Upper lobe of right lung (tissue), 1 donor: ENCODE results near the gene FMNL1. TPM values are rescaled to one million over a fixed set of nuclear protein-coding genes. Genes with fewer than 3 reads are reported as not detected.
"Not testable (repeated sequence)": the region's sequence is repeated elsewhere in the genome, so short reads cannot be mapped to it uniquely, and the experiment has no call there.

ENCODE experiments used
- ATAC-seq: fragments of 200-7000 bp; cut with Tn5 transposase; one replicate; pipeline ENCODE4 v1.9.1; 2020; ENCODE audit warnings: mild to moderate bottlenecking, moderate library complexity
- DNase-seq: peaks from one replicate; pipeline ENCODE4 v3.0.0-alpha.2; 2020
- H3K27ac ChIP-seq: fragments of 200-600 bp; one replicate; pipeline ENCODE4 v1.8.0; 2022
- H3K27me3 ChIP-seq: fragments of 200-600 bp; one replicate; pipeline ENCODE4 v1.8.0; 2022; ENCODE audit warnings: mild to moderate bottlenecking
- H3K36me3 ChIP-seq: fragments of 200-600 bp; one replicate; pipeline ENCODE4 v1.8.0; 2022
- H3K4me1 ChIP-seq: fragments of 200-600 bp; one replicate; pipeline ENCODE4 v1.8.0; 2022
- H3K4me3 ChIP-seq: fragments of 200-600 bp; one replicate; pipeline ENCODE4 v1.8.0; 2022; ENCODE audit warnings: mild to moderate bottlenecking
- H3K9me3 ChIP-seq: fragments of 200-600 bp; one replicate; pipeline ENCODE4 v1.8.0; 2022
- CTCF ChIP-seq: fragments of 200-600 bp; IDR thresholded peaks from one replicate; pipeline ENCODE4 v1.8.0; 2022; ENCODE audit warnings: antibody characterized with exemption
- intact Hi-C: fragments of 100-400 bp; cut with DNase I; formaldehyde crosslinking; loops from one replicate; pipeline ENCODE4 v1.11.0; 2022
- total RNA-seq: library from RNA; stranded (reverse); fragmentation: NEBNext Ultra II Directional; extraction: Animal tissue kit (Norgen Biotek cat#: 25700); gene quantifications from one replicate; pipeline ENCODE4 v1.2.1, GENCODE V29; 2021
- donor health status: DM: no; HTN: yes; CAD: no; lungs with severe emphysema.

FMNL1 gene
- total RNA-seq, 1 donor from 2014 or later, result 62.3 TPM

GRCh38 chr17:45195424-45195823, 26.3 kb upstream of the FMNL1 start:
- Histone ChIP-seq H3K4me3 (no peak overlapping the region), H3K27ac (no peak overlapping the region), H3K27me3 (no peaks in the 10 kb centered on the region), H3K4me1 (peaks cover 8% of the 10 kb centered on the region), H3K36me3 (no peaks in the 10 kb centered on the region), H3K9me3 (no peaks in the 10 kb centered on the region)
- no peak for ATAC-seq
- DNase-seq, result no peak
- no peak for TF ChIP-seq CTCF
- intact Hi-C loops, result loop anchor here (5.0 kb wide), 1 partner anchor 58 kb away; the partner anchor contains the start of gene ACBD4

DNA sequence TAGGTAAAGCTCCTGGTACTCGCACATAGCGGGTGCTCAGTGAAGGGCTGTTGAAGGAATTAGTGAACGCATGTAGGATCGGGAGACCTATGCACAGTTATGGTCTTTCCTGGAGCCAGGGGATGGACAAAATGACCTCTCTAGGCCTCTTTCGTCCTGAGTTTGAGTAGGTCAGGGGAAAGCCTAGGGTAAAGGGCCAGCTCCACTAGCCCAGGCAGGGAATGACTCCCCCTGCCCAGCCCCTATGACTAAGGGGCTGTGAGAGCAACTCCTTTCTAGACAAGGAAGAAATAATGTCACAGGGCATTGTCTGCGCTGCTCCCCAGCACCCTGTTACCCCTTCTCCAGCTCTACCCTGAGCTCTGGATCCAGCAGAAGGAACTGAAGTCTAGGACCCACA, 24.6 kb upstream of the FMNL1 start:
- intact Hi-C loops, result loop anchor here (5.0 kb wide), 1 partner anchor 60 kb away; the partner anchor contains the start of gene ACBD4
- Histone ChIP-seq H3K4me1 (peaks cover 8% of the 10 kb centered on the region), H3K27me3 (no peaks in the 10 kb centered on the region), H3K4me3 (no peak overlapping the region), H3K27ac (no peak overlapping the region), H3K9me3 (no peaks in the 10 kb centered on the region), H3K36me3 (no peaks in the 10 kb centered on the region)
- DNase-seq (no peak), ATAC-seq (no peak)
- no peak for TF ChIP-seq CTCF

DNA sequence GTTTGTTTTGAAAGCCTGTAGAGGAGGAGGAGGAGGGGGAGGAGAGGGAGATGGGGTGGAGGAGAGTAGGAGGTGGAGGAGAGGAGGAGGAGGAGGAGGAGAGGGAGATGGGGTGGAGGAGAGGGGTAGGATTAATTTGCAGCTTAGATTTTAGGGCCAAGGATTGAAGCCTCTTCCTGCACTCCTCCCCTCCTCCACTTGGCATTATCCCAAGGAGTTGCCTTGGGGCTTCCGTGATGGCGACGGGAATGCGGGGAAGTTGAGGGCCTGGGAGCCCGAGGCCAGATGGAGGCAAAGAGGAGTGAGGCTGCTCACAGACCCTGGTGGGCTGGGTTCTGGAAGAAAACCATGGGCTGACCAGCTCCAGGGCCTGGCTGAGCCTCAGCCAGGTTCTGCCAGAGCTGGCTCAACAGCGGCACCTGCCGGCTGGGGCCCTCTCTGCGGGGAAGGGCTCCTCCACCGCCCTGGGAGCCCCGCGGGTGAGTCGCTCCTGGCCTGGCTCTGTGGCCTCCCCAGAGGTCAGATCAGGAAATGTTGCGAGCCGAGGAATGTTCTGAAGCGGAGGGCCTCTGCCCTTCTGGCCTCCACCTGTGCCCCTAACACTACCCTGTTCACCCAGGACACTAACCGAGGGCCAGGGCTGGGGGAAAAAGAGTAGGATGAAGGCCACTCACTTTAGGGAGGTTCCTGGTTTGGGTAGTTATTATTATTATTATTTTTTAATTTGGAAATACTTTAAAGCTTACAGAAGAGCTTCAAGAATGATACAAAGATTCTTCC, 23.9 kb upstream of the FMNL1 start:
- no peaks in the 10 kb centered on the region for H3K27me3 ChIP-seq
- H3K4me3 ChIP-seq, result no peak overlapping the region
- H3K27ac ChIP-seq, result no peak overlapping the region
- ATAC-seq, result peak; percentile 100
- intact Hi-C loops, result loop anchor here (5.0 kb wide), 1 partner anchor 60 kb away; the partner anchor contains the start of gene ACBD4
- peak; percentile 100 for TF ChIP-seq CTCF
- peak; percentile 97 for DNase-seq
- no peaks in the 10 kb centered on the region for H3K9me3 ChIP-seq
- H3K36me3 ChIP-seq, result no peaks in the 10 kb centered on the region
- peaks cover 8% of the 10 kb centered on the region for H3K4me1 ChIP-seq

- DNase-seq (no peak), ATAC-seq (peak; percentile 37)
- intact Hi-C loops, result no loop called here
- Histone ChIP-seq H3K27me3 (no peaks in the 10 kb centered on the region), H3K27ac (no peak overlapping the region), H3K36me3 (no peaks in the 10 kb centered on the region), H3K4me1 (peaks cover 8% of the 10 kb centered on the region), H3K9me3 (no peaks in the 10 kb centered on the region), H3K4me3 (no peak overlapping the region)
- no peak for TF ChIP-seq CTCF
Observed at GRCh38 chr17:45200701-45201100, 21.0 kb upstream of the FMNL1 start.

DNA sequence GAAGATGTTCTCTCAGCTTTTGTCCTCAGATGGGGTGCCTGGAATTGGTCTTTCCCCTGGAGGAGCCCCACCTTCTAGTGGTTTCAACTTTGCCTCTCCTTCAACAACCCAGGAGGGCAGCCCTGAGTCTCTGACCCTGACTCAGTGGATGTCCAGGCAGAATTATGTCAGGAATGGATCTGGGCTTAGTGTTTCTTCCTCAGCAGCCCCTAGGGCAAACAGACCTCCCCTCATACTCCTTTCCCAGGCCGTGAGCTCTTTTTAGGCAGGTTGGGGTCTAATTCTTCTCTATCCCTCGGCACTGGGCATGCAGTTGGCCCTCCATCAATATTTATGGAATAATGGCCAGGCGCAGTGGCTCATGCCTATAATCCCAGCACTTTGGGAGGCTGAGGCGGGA, 20.2 kb upstream of the FMNL1 start:
- H3K27ac ChIP-seq, result no peak overlapping the region
- TF ChIP-seq CTCF, result no peak

DNA sequence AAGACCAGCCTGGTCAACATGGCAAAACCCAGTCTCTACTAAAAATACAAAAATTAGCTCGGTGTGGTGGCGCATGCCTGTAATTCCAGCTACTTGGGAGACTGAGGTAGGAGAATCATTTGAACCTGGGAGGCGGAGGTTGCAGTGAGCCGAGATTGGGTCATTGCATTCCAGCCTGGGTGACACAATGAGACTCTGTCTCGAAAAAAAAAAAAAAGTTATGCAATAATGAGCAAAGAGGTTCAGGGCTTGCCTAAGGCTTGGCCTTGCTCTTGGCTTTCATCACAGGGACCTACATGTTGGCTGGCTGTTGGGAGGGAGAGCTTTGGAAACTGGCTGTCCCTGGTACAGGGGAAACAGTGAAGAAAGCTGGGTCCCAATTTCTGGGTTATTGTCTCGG, 19.8 kb upstream of the FMNL1 start:
- H3K27me3 ChIP-seq, H3K4me1 ChIP-seq, H3K27ac ChIP-seq, H3K4me3 ChIP-seq, H3K36me3 ChIP-seq, intact Hi-C loops, DNase-seq, H3K9me3 ChIP-seq: not testable (repeated sequence)
- ATAC-seq, result peak; percentile 57

More for the DNA sequence above, 20.2 kb upstream of the FMNL1 start:
- H3K36me3 ChIP-seq, result no peaks in the 10 kb centered on the region
- intact Hi-C loops, result no loop called here
- ATAC-seq (no peak), DNase-seq (no peak)
- H3K27me3 ChIP-seq, result no peaks in the 10 kb centered on the region
- no peak overlapping the region for H3K4me3 ChIP-seq
- no peaks in the 10 kb centered on the region for H3K9me3 ChIP-seq
- peaks cover 8% of the 10 kb centered on the region for H3K4me1 ChIP-seq
